H1 (cell line): Measurements from ENCODE around the gene TATDN2. TPM values are rescaled to one million over a fixed set of nuclear protein-coding genes. Genes with fewer than 3 reads are reported as not detected.

Experiments
- CTCF ChIA-PET: fragments of 300-600 bp; sonication (Branson Sonifier 250); formaldehyde crosslinking; loops from one replicate; lab custom pipeline; 2021; ENCODE audit not compliant: partially characterized antibody; lab: Charles Lee
- POLR2A ChIA-PET: fragments of 300-600 bp; sonication (Branson Sonifier 250); formaldehyde crosslinking; loops from one replicate; lab custom pipeline; 2021; ENCODE audit warnings: inconsistent platforms; ENCODE audit not compliant: partially characterized antibody; lab: Charles Lee
- DNase-seq, 2 experiments: peaks; one replicate each; pipeline versions ENCODE4 v3.0.0 to v3.0.0-alpha.2; 2010 to 2022; ENCODE audit warnings: low spot score in 2 of 2, low read depth in 1 of 2, mixed read lengths in 1 of 2
- FAIRE-seq: peaks from 2 replicates; lab custom pipeline; 2011; peaks lifted over from hg19 to GRCh38; lab: Jason Lieb, UNC
- H2AFZ ChIP-seq: 2 replicates; pipeline ENCODE4 v1.8.1; 2012; ENCODE audit warnings: low read length, inconsistent platforms
- H2AK5ac ChIP-seq: 2 replicates; pipeline ENCODE4 v1.6.1; 2013; ENCODE audit warnings: low read depth, low read length
- H2BK120ac ChIP-seq: replicated peaks from 2 replicates; pipeline ENCODE3; 2013; ENCODE audit warnings: low read depth, low read length, inconsistent platforms
- H2BK12ac ChIP-seq: 2 replicates; pipeline ENCODE4 v1.6.1; 2013; ENCODE audit warnings: low read depth, low read length
- H2BK15ac ChIP-seq: 2 replicates; pipeline ENCODE4 v1.6.1; 2013; ENCODE audit warnings: low read length
- H2BK20ac ChIP-seq: 2 replicates; pipeline ENCODE4 v1.6.1; 2013; ENCODE audit warnings: low read length
- H2BK5ac ChIP-seq: 2 replicates; pipeline ENCODE4 v1.6.1; 2013; ENCODE audit warnings: low read depth, low read length
- H3K14ac ChIP-seq: 2 replicates; pipeline ENCODE4 v1.6.1; 2013; ENCODE audit warnings: inconsistent platforms; ENCODE audit not compliant: insufficient read length
- H3K18ac ChIP-seq: 2 replicates; pipeline ENCODE4 v1.6.1; 2013; ENCODE audit warnings: low read length; ENCODE audit errors: extremely low read depth
- H3K23ac ChIP-seq: 2 replicates; pipeline ENCODE4 v1.6.1; 2013; ENCODE audit warnings: inconsistent platforms; ENCODE audit not compliant: insufficient read length
- H3K23me2 ChIP-seq: 2 replicates; pipeline ENCODE4 v1.6.1; 2013; ENCODE audit warnings: low read depth, low read length
- H3K27ac ChIP-seq: 2 replicates; pipeline ENCODE4 v1.6.1; 2011; ENCODE audit warnings: low read depth, low read length, inconsistent platforms
- H3K27me3 ChIP-seq, 4 experiments: replicated peaks in 1 of 4; 1 replicate in 1 of 4; 2 replicates in 3 of 4; pipeline versions ENCODE4 v1.6.1 to v1.8.1; 2011 to 2013; ENCODE audit warnings: low read length in 3 of 4, mild to moderate bottlenecking in 3 of 4, inconsistent platforms in 2 of 4, mixed read lengths in 2 of 4, moderate library complexity in 1 of 4; ENCODE audit not compliant: control insufficient read depth in 3 of 4, insufficient read depth in 3 of 4; ENCODE audit errors: extremely low read depth in 1 of 4
- H3K36me3 ChIP-seq, 4 experiments: 2 replicates each; pipeline versions ENCODE4 v1.6.1 to v1.8.1; 2011 to 2013; ENCODE audit warnings: mild to moderate bottlenecking in 4 of 4, low read length in 3 of 4, moderate library complexity in 2 of 4, control low read depth in 1 of 4, inconsistent platforms in 1 of 4; ENCODE audit not compliant: insufficient read depth in 4 of 4, control insufficient read depth in 2 of 4
- H3K4ac ChIP-seq: replicated peaks from 2 replicates; pipeline ENCODE3; 2013; ENCODE audit warnings: low read length, low read depth, mixed read lengths, inconsistent platforms; ENCODE audit not compliant: insufficient read length
- H3K4me1 ChIP-seq, 4 experiments: replicated peaks in 1 of 4; 1 replicate in 1 of 4; 2 replicates in 3 of 4; pipeline versions ENCODE4 v1.6.1 to v1.8.1; 2011 to 2013; ENCODE audit warnings: low read length in 3 of 4, inconsistent platforms in 2 of 4, mixed read lengths in 1 of 4; ENCODE audit not compliant: insufficient read depth in 4 of 4, control insufficient read depth in 3 of 4
- H3K4me2 ChIP-seq, 2 experiments: 2 replicates each; pipeline versions ENCODE4 v1.6.1 to v1.8.1; 2011 to 2013; ENCODE audit warnings: low read depth in 2 of 2, low read length in 2 of 2, control low read depth in 1 of 2, inconsistent platforms in 1 of 2, mild to moderate bottlenecking in 1 of 2; ENCODE audit not compliant: insufficient read depth in 1 of 2
- H3K4me3 ChIP-seq, 4 experiments: fragments of 200-600, 300-600 bp in 1 of 4; sonication (generic), shearing (Covaris generic), sonication (Bioruptor Twin) in 1 of 4; 2 replicates each; pipeline versions ENCODE4 v1.5.1 to v1.8.1; 2011 to 2016; ENCODE audit warnings: low read length in 4 of 4, low read depth in 3 of 4, control low read depth in 2 of 4, inconsistent platforms in 2 of 4, mild to moderate bottlenecking in 2 of 4, mixed read lengths in 1 of 4, moderate library complexity in 1 of 4; ENCODE audit not compliant: insufficient read depth in 2 of 4; ENCODE audit errors: extremely low read depth in 1 of 4
- H3K56ac ChIP-seq: replicated peaks from 2 replicates; pipeline ENCODE3; 2013; ENCODE audit warnings: low read depth, mild to moderate bottlenecking, mixed read lengths, low read length, inconsistent platforms; ENCODE audit not compliant: insufficient read length
- H3K79me1 ChIP-seq: 2 replicates; pipeline ENCODE4 v1.6.1; 2013; ENCODE audit warnings: low read depth, low read length, control low read depth
- H3K79me2 ChIP-seq, 2 experiments: 2 replicates each; pipeline versions ENCODE4 v1.6.1 to v1.8.1; 2012 to 2013; ENCODE audit warnings: low read length in 2 of 2, mild to moderate bottlenecking in 2 of 2, inconsistent platforms in 1 of 2; ENCODE audit not compliant: insufficient read depth in 2 of 2, control insufficient read depth in 1 of 2
- H3K9ac ChIP-seq, 4 experiments: replicated peaks in 1 of 4; 1 replicate in 1 of 4; 2 replicates in 3 of 4; pipeline versions ENCODE4 v1.6.1 to v1.8.1; 2011 to 2013; ENCODE audit warnings: low read depth in 3 of 4, low read length in 3 of 4, control low read depth in 2 of 4, mild to moderate bottlenecking in 2 of 4, moderate library complexity in 2 of 4, inconsistent platforms in 1 of 4; ENCODE audit errors: extremely low read depth in 1 of 4
- H3K9me3 ChIP-seq, 2 experiments: 2 replicates each; pipeline versions ENCODE4 v1.6.1 to v1.8.1; 2012 to 2013; ENCODE audit warnings: mild to moderate bottlenecking in 2 of 2, moderate library complexity in 2 of 2, control low read depth in 1 of 2, inconsistent platforms in 1 of 2, low read depth in 1 of 2, low read length in 1 of 2, mixed read lengths in 1 of 2; ENCODE audit not compliant: insufficient read depth in 2 of 2
- H4K20me1 ChIP-seq, 2 experiments: replicated peaks in 1 of 2; 2 replicates each; pipeline versions ENCODE3 to v1.8.1; 2011 to 2013; ENCODE audit warnings: inconsistent platforms in 2 of 2, low read length in 2 of 2, mild to moderate bottlenecking in 1 of 2; ENCODE audit not compliant: insufficient read depth in 2 of 2, control insufficient read depth in 1 of 2
- H4K5ac ChIP-seq: 2 replicates; pipeline ENCODE4 v1.6.1; 2013; ENCODE audit warnings: low read length, low read depth, mixed read lengths, inconsistent platforms; ENCODE audit not compliant: insufficient read length
- H4K8ac ChIP-seq: 2 replicates; pipeline ENCODE4 v1.8.0; 2013; ENCODE audit warnings: mild to moderate bottlenecking, moderate library complexity, low read length, inconsistent platforms; ENCODE audit not compliant: insufficient read depth; ENCODE audit errors: extremely low read depth
- H4K91ac ChIP-seq: replicated peaks from 2 replicates; pipeline ENCODE3; 2013; ENCODE audit warnings: low read length, mixed read lengths, inconsistent platforms; ENCODE audit not compliant: insufficient read length
- BCL11A ChIP-seq, 2 experiments: IDR thresholded peaks; one replicate each; pipeline ENCODE4 v1.6.1; 2011; ENCODE audit warnings: low read depth in 2 of 2, low read length in 2 of 2, mild to moderate bottlenecking in 2 of 2
- CBX8 ChIP-seq: fragments of 300-800, 300-1000 bp; sonication (generic); IDR thresholded peaks from 2 replicates; pipeline ENCODE4 v1.7.1; 2016; ENCODE audit warnings: low read depth, low read length, borderline replicate concordance
- CEBPB ChIP-seq: IDR thresholded peaks from 2 replicates; pipeline ENCODE4 v1.6.1; 2012; ENCODE audit warnings: low read depth, low read length
- CHD1 ChIP-seq: IDR thresholded peaks from 2 replicates; pipeline ENCODE4 v1.6.1; 2012; ENCODE audit warnings: low read depth, low read length, improper control_type of control experiment
- FOSL1 ChIP-seq: IDR thresholded peaks from 2 replicates; pipeline ENCODE4 v1.6.1; 2011; ENCODE audit warnings: mild to moderate bottlenecking, low read depth, low read length, moderate library complexity; ENCODE audit not compliant: insufficient read depth
- HDAC2 ChIP-seq, 2 experiments: fragments of 300-600 bp in 1 of 2; sonication (generic) in 1 of 2; IDR thresholded peaks; 2 replicates each; pipeline ENCODE4 v1.6.1; 2011 to 2012; ENCODE audit warnings: low read depth in 2 of 2, low read length in 2 of 2, mild to moderate bottlenecking in 2 of 2, moderate library complexity in 2 of 2, borderline replicate concordance in 1 of 2, inconsistent platforms in 1 of 2
- JUND ChIP-seq: IDR thresholded peaks from 2 replicates; pipeline ENCODE4 v1.6.1; 2011; ENCODE audit warnings: mild to moderate bottlenecking, improper control_type of control experiment, low read length
- KDM1A ChIP-seq: fragments of 200-600, 300-600 bp; sonication (generic); IDR thresholded peaks from 2 replicates; pipeline ENCODE4 v1.7.1; 2016; ENCODE audit warnings: mild to moderate bottlenecking, low read length, borderline replicate concordance
- KDM5A ChIP-seq: fragments of 200-600 bp; IDR thresholded peaks from 2 replicates; pipeline ENCODE4 v1.7.1; 2012; ENCODE audit warnings: mild to moderate bottlenecking, low read length, inconsistent platforms, mixed read lengths
- POLR2AphosphoS5 ChIP-seq: IDR thresholded peaks from 2 replicates; pipeline ENCODE4 v1.6.1; 2011; ENCODE audit warnings: low read depth, low read length
- POU5F1 ChIP-seq: IDR thresholded peaks from 2 replicates; pipeline ENCODE4 v1.6.1; 2011; ENCODE audit warnings: low read depth, mild to moderate bottlenecking, low read length, moderate library complexity
- RBBP5 ChIP-seq: IDR thresholded peaks from 2 replicates; pipeline ENCODE4 v1.7.1; 2012; ENCODE audit warnings: low read depth, mild to moderate bottlenecking, inconsistent platforms, low read length, moderate library complexity, borderline replicate concordance
- SP2 ChIP-seq: IDR thresholded peaks from 2 replicates; pipeline ENCODE4 v1.6.1; 2012; ENCODE audit warnings: mild to moderate bottlenecking, low read length, inconsistent platforms
- WGBS, 2 experiments: shearing (Covaris generic) in 1 of 2; methylation state at CpG; one replicate each; pipeline versions ENCODE4 v1.1.6 to v1.1.7; 2013 to 2015; ENCODE audit warnings: low lambda C conversion rate in 2 of 2, mixed read lengths in 2 of 2, inconsistent platforms in 1 of 2, low coverage in 1 of 2, missing lambda C conversion rate in 1 of 2; ENCODE audit not compliant: insufficient replicate concordance in 2 of 2, insufficient coverage in 1 of 2, insufficient read length in 1 of 2; ENCODE audit errors: extremely low coverage in 1 of 2, missing lambda C conversion rate in 1 of 2; 5-methylcytosine and 5-hydroxymethylcytosine counted together
- polyA plus RNA-seq, 7 experiments: library from polyadenylated mRNA; depleted of rRNA in 3 of 7; stranded (reverse) in 5 of 7; unstranded in 2 of 7; fragments of >200 nt in 5 of 7; fragments of 200-250 nt in 2 of 7; gene quantifications; 1 replicate in 5 of 7; 2 replicates in 1 of 7; 4 replicates in 1 of 7; pipeline versions ENCODE4 v1.2.1 to v1.2.3, GENCODE V29; 2011 to 2013; ENCODE audit warnings: missing spikeins in 2 of 7, mixed read lengths in 2 of 7
- total RNA-seq: library from RNA; stranded (reverse); fragmentation: NEBNext Ultra II Directional; extraction: Animal tissue kit (Norgen Biotek cat#: 25700); gene quantifications from 2 replicates; pipeline ENCODE4 v1.2.1, GENCODE V29; 2021

TATDN2 gene
- total and polyA plus RNA-seq, 2 of the 8 experiments (the other 6 are each of a cell fraction or from before 2014, with no cell fraction given): 12.1 to 34.8 TPM

DNA sequence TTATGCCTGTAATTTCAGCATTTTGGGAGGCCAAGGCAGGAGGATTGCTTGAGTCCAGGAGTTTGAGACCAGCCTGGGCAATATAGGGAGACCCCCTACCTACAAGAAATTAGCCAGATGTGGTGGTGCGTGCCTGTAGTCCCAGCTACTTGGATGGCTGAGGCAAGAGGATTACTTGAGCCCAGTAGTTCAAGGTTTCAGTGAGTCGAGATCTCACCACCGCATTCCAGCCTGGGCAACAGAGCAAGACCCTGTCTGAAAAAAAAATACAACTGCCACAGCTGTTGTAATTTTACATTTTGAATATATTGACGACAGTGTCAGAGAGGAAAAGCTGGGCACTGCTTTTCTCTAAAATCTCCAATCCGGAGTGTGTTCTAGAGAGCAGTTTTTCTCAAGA is 21.2 kb downstream of the TATDN2 start:
- Histone ChIP-seq H2AFZ (no peak overlapping the region), H3K79me1 (peaks cover 6% of the 10 kb centered on the region), H3K36me3 (peaks cover 9 to 16% (median 12%) of the 10 kb centered on the region in 4 experiments; a peak in 6 of 8 replicates), H3K4ac (no peak overlapping the region), H3K14ac (no peak overlapping the region), H4K8ac (no peak overlapping the region), H3K18ac (no peak overlapping the region), H3K9me3 (no peaks in the 10 kb centered on the region), H3K4me3 (no peak overlapping the region), H3K4me1 (no peaks in the 10 kb centered on the region), H3K23me2 (no peaks in the 10 kb centered on the region), H2BK20ac (no peak overlapping the region), H4K91ac (no peak overlapping the region), H3K27me3 (no peaks in the 10 kb centered on the region), H2BK5ac (no peak overlapping the region), H2AK5ac (no peak overlapping the region), H3K4me2 (no peak overlapping the region), H3K27ac (no peak overlapping the region), H3K79me2 (peaks cover 0 to 63% of the 10 kb centered on the region in 2 experiments; a peak in 2 of 4 replicates), H3K9ac (no peak overlapping the region), H4K20me1 (peaks cover 4 to 7% of the 10 kb centered on the region in 2 experiments), H3K23ac (no peak overlapping the region), H2BK120ac (no peak overlapping the region), H3K56ac (no peak overlapping the region), H2BK12ac (no peak overlapping the region), H4K5ac (no peak overlapping the region), H2BK15ac (no peak overlapping the region)
- ChIA-PET POLR2A (interaction anchor here (1.0 to 1.9 kb wide), 2 partner anchors 11 to 14 kb away, joined by 3 to 4 read pairs; no protein-coding TSS in a partner anchor), CTCF (interaction anchor here (0.7 to 2.1 kb wide), 3 partner anchors 16 to 771 kb away, joined by 3 to 9 read pairs (median 6); no protein-coding TSS in a partner anchor)
- DNase-seq (no peak), FAIRE-seq (no peak)
- WGBS, 2 experiments: 93% methylated on average over 5 of the region's 5 CpGs; no CpG with 5 or more reads in 1 of the 2 experiments
- TF ChIP-seq CHD1 (no peak), FOSL1 (no peak), CBX8 (no peak), RBBP5 (no peak), JUND (no peak), KDM1A (no peak), SP2 (no peak), POU5F1 (no peak), POLR2AphosphoS5 (no peak), HDAC2 (IDR thresholded peaks at IDR 0.05; ENCODE audit: borderline replicate concordance in 1 of 2, low read depth in 2 of 2, low read length in 2 of 2) (no peak), KDM5A (no peak), CEBPB (no peak), BCL11A (IDR thresholded peaks at IDR 0.05; ENCODE audit: low read depth in 2 of 2, low read length in 2 of 2) (no peak)
